Endodermal cell (in vitro differentiated cells): ENCODE data around the gene PDE4D. TPM values are rescaled to one million over a fixed set of nuclear protein-coding genes. Genes with fewer than 3 reads are reported as not detected.

Experiments
- DNase-seq: peaks from one replicate; pipeline ENCODE4 v3.0.0-alpha.2; 2017
- H3K27ac ChIP-seq: 2 replicates; pipeline ENCODE4 v1.5.1; 2013; ENCODE audit warnings: mild to moderate bottlenecking, low read depth, low read length, moderate library complexity
- H3K27me3 ChIP-seq: 2 replicates; pipeline ENCODE4 v1.6.1; 2013; ENCODE audit warnings: mild to moderate bottlenecking, low read length, moderate library complexity; ENCODE audit not compliant: insufficient read depth, control insufficient read depth, poor library complexity, severe bottlenecking
- H3K36me3 ChIP-seq: 2 replicates; pipeline ENCODE4 v1.7.0; 2013; ENCODE audit warnings: mild to moderate bottlenecking, low read length, moderate library complexity; ENCODE audit not compliant: control insufficient read depth, insufficient read depth
- H3K4me1 ChIP-seq: one replicate; pipeline ENCODE4 v1.7.0; 2013; ENCODE audit warnings: low read length; ENCODE audit not compliant: control insufficient read depth, insufficient read depth
- H3K4me3 ChIP-seq: 2 replicates; pipeline ENCODE4 v1.5.1; 2013; ENCODE audit warnings: mild to moderate bottlenecking, low read length, moderate library complexity
- H3K9ac ChIP-seq: 2 replicates; pipeline ENCODE4 v1.6.1; 2013; ENCODE audit warnings: mild to moderate bottlenecking, low read length, moderate library complexity; ENCODE audit not compliant: poor library complexity, severe bottlenecking; ENCODE audit errors: extremely low read depth
- H3K9me3 ChIP-seq: 2 replicates; pipeline ENCODE4 v1.6.1; 2013; ENCODE audit warnings: mild to moderate bottlenecking, low read length, moderate library complexity; ENCODE audit not compliant: control insufficient read depth
- H3K27ac Mint-ChIP-seq: 2 replicates; pipeline ENCODE4 v1.8.0; 2020; ENCODE audit warnings: mixed read lengths
- H3K27me3 Mint-ChIP-seq: 2 replicates; pipeline ENCODE4 v1.8.0; 2021; ENCODE audit warnings: mild to moderate bottlenecking, mixed read lengths; ENCODE audit not compliant: insufficient read depth
- H3K36me3 Mint-ChIP-seq: 2 replicates; pipeline ENCODE4 v1.8.0; 2020; ENCODE audit warnings: low read depth, mixed read lengths
- H3K4me1 Mint-ChIP-seq: 2 replicates; pipeline ENCODE4 v1.8.0; 2020; ENCODE audit warnings: mixed read lengths
- H3K4me3 Mint-ChIP-seq: 2 replicates; pipeline ENCODE4 v1.8.0; 2020; ENCODE audit warnings: mild to moderate bottlenecking, moderate library complexity, mixed read lengths
- H3K9me3 Mint-ChIP-seq: 2 replicates; pipeline ENCODE4 v1.8.0; 2020; ENCODE audit warnings: mild to moderate bottlenecking, mixed read lengths
- WGBS, 2 experiments: methylation state at CpG; one replicate each; pipeline versions ENCODE4 v1.1.5 to v1.1.7; 2013; ENCODE audit warnings: missing lambda C conversion rate in 2 of 2, mixed read lengths in 1 of 2; ENCODE audit not compliant: insufficient coverage in 1 of 2, insufficient read length in 1 of 2; 5-methylcytosine and 5-hydroxymethylcytosine counted together
- total RNA-seq, 2 donors: library from RNA; stranded (reverse); fragmentation: NEBNext Ultra II Directional in 1 of 2; extraction: Animal tissue kit (Norgen Biotek cat#: 25700) in 1 of 2; gene quantifications; 2 replicates in 1 of 2; 3 replicates in 1 of 2; pipeline ENCODE4 v1.2.1, GENCODE V29; 2021
- TF ChIP-seq, protein P1 (sequence below): fragments of 200-600 bp; sonication (generic); conservative IDR thresholded peaks from 2 replicates; pipeline ENCODE4 v1.5.0; 2021; ENCODE audit warnings: antibody characterized with exemption, mild to moderate bottlenecking

The PDE4D gene
- total RNA-seq, 2 donors from 2014 or later: 9.2 to 11.4 TPM

GRCh38 chr5:59616413-59616812, 277.1 kb downstream of the PDE4D start:
- 100% methylated on average over 1 of the region's 1 CpG for WGBS, 2 experiments

DNA sequence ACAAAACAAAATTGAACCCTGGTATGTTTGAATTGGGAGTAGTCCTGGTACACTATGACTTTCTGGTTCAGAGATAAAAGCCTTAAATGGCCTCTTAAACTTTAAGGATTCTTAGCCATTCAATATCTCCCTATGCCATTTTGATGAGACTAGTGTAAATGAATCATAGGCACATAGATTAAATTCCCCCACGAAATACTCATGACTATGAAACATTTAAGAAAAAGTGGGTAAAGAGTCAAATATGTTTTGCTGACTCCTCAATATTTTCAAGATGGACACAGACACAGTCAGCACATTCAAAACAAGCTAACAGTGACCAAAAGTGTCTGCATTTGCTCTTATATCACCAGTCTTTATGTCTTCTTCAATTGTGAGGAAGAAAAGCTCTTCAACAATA, 278.3 kb downstream of the PDE4D start:
- TF ChIP-seq, protein P1, sequence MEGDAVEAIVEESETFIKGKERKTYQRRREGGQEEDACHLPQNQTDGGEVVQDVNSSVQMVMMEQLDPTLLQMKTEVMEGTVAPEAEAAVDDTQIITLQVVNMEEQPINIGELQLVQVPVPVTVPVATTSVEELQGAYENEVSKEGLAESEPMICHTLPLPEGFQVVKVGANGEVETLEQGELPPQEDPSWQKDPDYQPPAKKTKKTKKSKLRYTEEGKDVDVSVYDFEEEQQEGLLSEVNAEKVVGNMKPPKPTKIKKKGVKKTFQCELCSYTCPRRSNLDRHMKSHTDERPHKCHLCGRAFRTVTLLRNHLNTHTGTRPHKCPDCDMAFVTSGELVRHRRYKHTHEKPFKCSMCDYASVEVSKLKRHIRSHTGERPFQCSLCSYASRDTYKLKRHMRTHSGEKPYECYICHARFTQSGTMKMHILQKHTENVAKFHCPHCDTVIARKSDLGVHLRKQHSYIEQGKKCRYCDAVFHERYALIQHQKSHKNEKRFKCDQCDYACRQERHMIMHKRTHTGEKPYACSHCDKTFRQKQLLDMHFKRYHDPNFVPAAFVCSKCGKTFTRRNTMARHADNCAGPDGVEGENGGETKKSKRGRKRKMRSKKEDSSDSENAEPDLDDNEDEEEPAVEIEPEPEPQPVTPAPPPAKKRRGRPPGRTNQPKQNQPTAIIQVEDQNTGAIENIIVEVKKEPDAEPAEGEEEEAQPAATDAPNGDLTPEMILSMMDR: no peak
- Mint-ChIP-seq H3K4me3 (no peak overlapping the region), H3K27ac (no peak overlapping the region), H3K4me1 (peaks cover 14% of the 10 kb centered on the region), H3K9me3 (no peaks in the 10 kb centered on the region), H3K36me3 (no peaks in the 10 kb centered on the region), H3K27me3 (no peaks in the 10 kb centered on the region)
- H3K9me3 ChIP-seq: no peaks in the 10 kb centered on the region
- H3K27ac ChIP-seq: no peak overlapping the region
- 75% methylated on average over 1 of the region's 1 CpG; no CpG with 5 or more reads in 1 of the 2 experiments for WGBS, 2 experiments
- no peaks in the 10 kb centered on the region for H3K36me3 ChIP-seq
- H3K4me3 ChIP-seq: no peak overlapping the region
- DNase-seq: no peak
- H3K9ac ChIP-seq: no peak overlapping the region
- H3K4me1 ChIP-seq: peaks cover 3% of the 10 kb centered on the region
- no peaks in the 10 kb centered on the region for H3K27me3 ChIP-seq

More at GRCh38 chr5:59616413-59616812, 277.1 kb downstream of the PDE4D start:
- no peak for DNase-seq
- peaks cover 21% of the 10 kb centered on the region for H3K4me1 Mint-ChIP-seq
- H3K27ac ChIP-seq: no peak overlapping the region
- H3K36me3 ChIP-seq: no peaks in the 10 kb centered on the region
- no peak overlapping the region for H3K9ac ChIP-seq
- no peaks in the 10 kb centered on the region for H3K27me3 Mint-ChIP-seq
- peaks cover 9% of the 10 kb centered on the region for H3K4me1 ChIP-seq
- H3K27ac Mint-ChIP-seq: no peak overlapping the region
- H3K27me3 ChIP-seq: no peaks in the 10 kb centered on the region
- no peak overlapping the region for H3K4me3 ChIP-seq
- H3K9me3 Mint-ChIP-seq: no peaks in the 10 kb centered on the region
- H3K4me3 Mint-ChIP-seq: no peak overlapping the region
- TF ChIP-seq, protein P1: no peak
- no peaks in the 10 kb centered on the region for H3K9me3 ChIP-seq
- H3K36me3 Mint-ChIP-seq: no peaks in the 10 kb centered on the region

GRCh38 chr5:59609501-59610265, 283.8 kb downstream of the PDE4D start:
- Mint-ChIP-seq H3K27me3 (no peaks in the 10 kb centered on the region), H3K9me3 (no peaks in the 10 kb centered on the region), H3K4me1 (peaks cover 11% of the 10 kb centered on the region), H3K27ac (no peak overlapping the region), H3K36me3 (no peaks in the 10 kb centered on the region), H3K4me3 (no peak overlapping the region)
- H3K4me1 ChIP-seq: no peaks in the 10 kb centered on the region
- H3K27ac ChIP-seq: no peak overlapping the region
- TF ChIP-seq, protein P1: no peak
- no peak overlapping the region for H3K9ac ChIP-seq
- 96 to 100% methylated on average over 2 to 4 of the region's 4 CpGs for WGBS, 2 experiments
- no peak overlapping the region for H3K4me3 ChIP-seq
- DNase-seq: no peak
- H3K27me3 ChIP-seq: no peaks in the 10 kb centered on the region
- no peaks in the 10 kb centered on the region for H3K9me3 ChIP-seq
- no peaks in the 10 kb centered on the region for H3K36me3 ChIP-seq
